HG02970 (cell line): Measurements from ENCODE around the gene SHISAL1.

ENCODE experiments used
- ATAC-seq: cut with Tn5 transposase; IDR thresholded peaks from one replicate; pipeline ENCODE4 v1.9.1; 2021; ENCODE audit warnings: mild to moderate bottlenecking, moderate library complexity, moderate number of reproducible peaks; ENCODE audit not compliant: unreplicated experiment, low FRiP score

SHISAL1 gene

GRCh38 chr22:44199866-44200265 is 112.9 kb downstream of the SHISAL1 start:
- no peak for ATAC-seq

- ATAC-seq, result no peak
Measured at GRCh38 chr22:44199164-44199563, 113.6 kb downstream of the SHISAL1 start.

- no peak for ATAC-seq
Measured at GRCh38 chr22:44197271-44197670, 115.5 kb downstream of the SHISAL1 start.

GRCh38 chr22:44196731-44197131 is 116.0 kb downstream of the SHISAL1 start:
- ATAC-seq, result no peak

GRCh38 chr22:44196241-44196640 is 116.5 kb downstream of the SHISAL1 start:
- ATAC-seq, result no peak

- no peak for ATAC-seq
Measured at GRCh38 chr22:44195189-44195871, 117.4 kb downstream of the SHISAL1 start.

GRCh38 chr22:44194569-44194968 is 118.2 kb downstream of the SHISAL1 start:
- no peak for ATAC-seq
